Prostate gland (tissue), 2 donors: ENCODE results near the gene MICAL3.

ENCODE experiments used
- POLR2A ChIP-seq: fragments of 450-650 bp; IDR thresholded peaks from one replicate; pipeline ENCODE4 v1.6.1; 2016; ENCODE audit warnings: antibody characterized with exemption, mild to moderate bottlenecking
- TF ChIP-seq, protein P1 (sequence below), 4 experiments: fragments of 200-600 bp in 2 of 4; fragments of 450-650 bp in 2 of 4; sonication (generic) in 2 of 4; IDR thresholded peaks; 1 replicate in 3 of 4; 2 replicates in 1 of 4; pipeline ENCODE4 v1.5.1; 2016 to 2019; ENCODE audit warnings: antibody characterized with exemption in 4 of 4, mild to moderate bottlenecking in 2 of 4, moderate library complexity in 2 of 4

DNA sequence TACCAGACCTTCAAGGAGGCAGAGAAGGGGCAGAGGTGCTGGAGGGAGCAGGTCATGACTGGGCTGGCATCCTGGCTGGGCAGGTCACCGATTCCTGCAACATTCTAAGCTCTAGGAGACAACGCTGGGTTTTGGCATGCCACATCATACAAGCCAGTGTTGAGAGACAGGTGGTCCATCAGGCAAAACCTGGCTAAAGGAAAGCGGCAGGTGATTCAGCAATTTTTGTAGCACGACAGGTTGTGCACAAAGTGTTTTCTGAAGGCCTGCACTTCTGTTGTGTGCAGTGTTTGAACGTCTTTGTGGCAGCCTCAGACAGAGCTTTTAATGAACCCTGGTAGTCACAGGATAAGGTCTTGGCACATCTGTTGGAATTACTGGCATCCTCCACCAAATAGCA, 180.2 kb downstream of the MICAL3 start:
- no peak for TF ChIP-seq POLR2A
- TF ChIP-seq, protein P1, sequence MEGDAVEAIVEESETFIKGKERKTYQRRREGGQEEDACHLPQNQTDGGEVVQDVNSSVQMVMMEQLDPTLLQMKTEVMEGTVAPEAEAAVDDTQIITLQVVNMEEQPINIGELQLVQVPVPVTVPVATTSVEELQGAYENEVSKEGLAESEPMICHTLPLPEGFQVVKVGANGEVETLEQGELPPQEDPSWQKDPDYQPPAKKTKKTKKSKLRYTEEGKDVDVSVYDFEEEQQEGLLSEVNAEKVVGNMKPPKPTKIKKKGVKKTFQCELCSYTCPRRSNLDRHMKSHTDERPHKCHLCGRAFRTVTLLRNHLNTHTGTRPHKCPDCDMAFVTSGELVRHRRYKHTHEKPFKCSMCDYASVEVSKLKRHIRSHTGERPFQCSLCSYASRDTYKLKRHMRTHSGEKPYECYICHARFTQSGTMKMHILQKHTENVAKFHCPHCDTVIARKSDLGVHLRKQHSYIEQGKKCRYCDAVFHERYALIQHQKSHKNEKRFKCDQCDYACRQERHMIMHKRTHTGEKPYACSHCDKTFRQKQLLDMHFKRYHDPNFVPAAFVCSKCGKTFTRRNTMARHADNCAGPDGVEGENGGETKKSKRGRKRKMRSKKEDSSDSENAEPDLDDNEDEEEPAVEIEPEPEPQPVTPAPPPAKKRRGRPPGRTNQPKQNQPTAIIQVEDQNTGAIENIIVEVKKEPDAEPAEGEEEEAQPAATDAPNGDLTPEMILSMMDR (IDR thresholded peaks at IDR 0.05), result no peak
